Sigmoid colon (tissue), 4 donors: ENCODE results near the gene RASEF.

ENCODE experiments used
- EP300 ChIP-seq, 4 donors: sonication (generic); formaldehyde crosslinking; IDR thresholded peaks; one replicate each; pipeline ENCODE4 v1.6.1; 2017; ENCODE audit warnings: antibody characterized with exemption in 4 of 4
- POLR2A ChIP-seq, 2 donors: fragments of 450-650 bp; IDR thresholded peaks; one replicate each; pipeline ENCODE4 v1.6.1; 2016; ENCODE audit warnings: antibody characterized with exemption in 2 of 2, mild to moderate bottlenecking in 2 of 2, moderate library complexity in 2 of 2
- POLR2AphosphoS5 ChIP-seq, 4 donors: sonication (generic); formaldehyde crosslinking; IDR thresholded peaks; one replicate each; pipeline ENCODE4 v1.6.1; 2017; ENCODE audit warnings: antibody characterized with exemption in 4 of 4
- TF ChIP-seq, protein P1 (sequence below), 4 experiments: fragments of 450-650 bp in 3 of 4; fragments of 200-600 bp in 1 of 4; IDR thresholded peaks; one replicate each; pipeline ENCODE4 v1.5.1; 2016 to 2019; ENCODE audit warnings: antibody characterized with exemption in 4 of 4, mild to moderate bottlenecking in 3 of 4, moderate library complexity in 2 of 4

DNA sequence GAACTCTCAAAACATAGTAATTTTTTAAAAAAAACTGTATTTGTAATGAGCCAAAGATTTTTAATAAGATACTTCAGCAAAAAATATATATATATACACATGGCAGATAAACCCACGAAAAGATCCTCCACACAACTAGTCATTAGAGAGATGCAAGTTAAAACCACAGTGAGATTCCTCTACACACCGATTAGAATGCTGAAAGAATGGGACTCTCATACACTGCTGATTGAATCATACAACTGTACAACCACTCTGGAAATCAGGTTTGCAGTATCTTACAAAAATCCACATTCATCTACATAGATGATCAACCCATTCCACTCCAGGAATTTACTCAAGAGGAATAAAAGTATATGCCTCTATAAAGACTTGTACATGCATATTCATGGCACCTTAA, 43.7 kb downstream of the RASEF start:
- TF ChIP-seq, protein P1, sequence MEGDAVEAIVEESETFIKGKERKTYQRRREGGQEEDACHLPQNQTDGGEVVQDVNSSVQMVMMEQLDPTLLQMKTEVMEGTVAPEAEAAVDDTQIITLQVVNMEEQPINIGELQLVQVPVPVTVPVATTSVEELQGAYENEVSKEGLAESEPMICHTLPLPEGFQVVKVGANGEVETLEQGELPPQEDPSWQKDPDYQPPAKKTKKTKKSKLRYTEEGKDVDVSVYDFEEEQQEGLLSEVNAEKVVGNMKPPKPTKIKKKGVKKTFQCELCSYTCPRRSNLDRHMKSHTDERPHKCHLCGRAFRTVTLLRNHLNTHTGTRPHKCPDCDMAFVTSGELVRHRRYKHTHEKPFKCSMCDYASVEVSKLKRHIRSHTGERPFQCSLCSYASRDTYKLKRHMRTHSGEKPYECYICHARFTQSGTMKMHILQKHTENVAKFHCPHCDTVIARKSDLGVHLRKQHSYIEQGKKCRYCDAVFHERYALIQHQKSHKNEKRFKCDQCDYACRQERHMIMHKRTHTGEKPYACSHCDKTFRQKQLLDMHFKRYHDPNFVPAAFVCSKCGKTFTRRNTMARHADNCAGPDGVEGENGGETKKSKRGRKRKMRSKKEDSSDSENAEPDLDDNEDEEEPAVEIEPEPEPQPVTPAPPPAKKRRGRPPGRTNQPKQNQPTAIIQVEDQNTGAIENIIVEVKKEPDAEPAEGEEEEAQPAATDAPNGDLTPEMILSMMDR (IDR thresholded peaks at IDR 0.05): no peak
- no peak for TF ChIP-seq EP300 (IDR thresholded peaks at IDR 0.05)
- no peak for TF ChIP-seq POLR2A (IDR thresholded peaks at IDR 0.05)
- no peak for TF ChIP-seq POLR2AphosphoS5 (IDR thresholded peaks at IDR 0.05)
